NK-92 treated with Interleukin-12 subunit alpha and Interleukin-12 subunit beta, amount 100 ng/mL, for 24 hours (cell line): ENCODE results near the gene ZNF300.
"Not testable (repeated sequence)": the region's sequence is repeated elsewhere in the genome, so short reads cannot be mapped to it uniquely, and the experiment has no call there.

Experiments used
- DNase-seq: peaks from one replicate; lab custom pipeline; 2025; lab: John Stamatoyannopoulos, UW

The ZNF300 gene

DNA sequence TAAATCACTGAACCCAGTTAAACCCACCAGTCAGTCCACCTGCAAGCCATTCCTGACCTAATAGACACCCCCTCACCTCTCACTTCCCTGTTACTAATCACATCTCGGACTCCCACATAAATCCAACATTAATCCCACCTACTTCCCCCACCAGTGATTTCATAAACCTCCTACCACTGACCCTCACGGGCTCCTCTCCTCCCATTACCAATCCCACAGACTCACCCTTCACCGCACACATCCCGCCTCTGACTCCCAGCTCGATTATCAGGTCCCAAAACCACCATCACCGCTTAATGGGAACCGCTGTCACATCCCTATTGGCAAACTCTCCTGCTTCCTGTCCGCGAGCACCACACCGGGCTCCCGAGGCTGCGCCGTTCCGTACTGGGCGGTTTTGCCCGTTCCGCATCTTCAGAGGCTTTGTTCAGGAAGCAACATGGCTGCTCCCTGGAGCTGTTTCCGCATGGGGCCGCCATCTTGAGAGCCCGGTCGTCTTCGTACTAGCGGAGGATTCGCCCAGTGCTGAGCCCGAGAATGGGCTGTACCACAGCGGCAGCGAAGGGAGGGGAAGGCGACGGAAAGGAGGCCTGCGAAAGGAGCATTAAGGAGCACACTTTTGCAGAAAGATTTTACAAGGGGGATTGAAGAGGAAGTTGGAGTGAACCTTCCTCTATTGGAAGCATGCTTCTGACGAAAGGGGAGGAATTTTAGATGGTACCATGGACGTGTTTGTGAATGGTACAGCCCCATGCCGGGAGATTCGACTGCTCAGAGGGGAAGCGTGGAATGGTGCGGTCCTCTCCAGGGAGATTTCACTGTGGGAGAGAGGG, at the start of gene ZNF300:
Gene ZNF300, minus strand, starts transcription at position 502 of the 833 bp plus-strand sequence. CDS start 1,825 bp downstream, outside the sequence.
- DNase-seq, result no peak

DNA sequence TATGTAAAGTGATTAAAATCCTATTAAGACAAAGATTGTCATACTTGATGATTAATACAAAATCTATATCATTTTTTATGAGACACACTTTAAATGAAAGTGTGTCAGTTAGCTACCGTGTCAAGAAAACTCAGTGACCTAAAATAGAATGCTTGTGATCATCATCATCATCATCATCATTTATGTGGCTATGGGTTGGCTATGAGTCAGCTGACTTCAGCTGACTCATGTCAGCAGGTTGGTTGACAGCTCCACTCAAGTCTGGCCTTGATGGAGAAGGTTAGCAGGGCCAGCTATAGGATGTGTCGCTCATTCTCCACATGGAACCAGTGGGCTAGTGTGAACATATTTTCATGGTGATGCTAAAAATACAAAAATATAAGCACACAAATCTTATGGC, 43.8 kb upstream of the ZNF300 start:
- DNase-seq, result no peak

DNA sequence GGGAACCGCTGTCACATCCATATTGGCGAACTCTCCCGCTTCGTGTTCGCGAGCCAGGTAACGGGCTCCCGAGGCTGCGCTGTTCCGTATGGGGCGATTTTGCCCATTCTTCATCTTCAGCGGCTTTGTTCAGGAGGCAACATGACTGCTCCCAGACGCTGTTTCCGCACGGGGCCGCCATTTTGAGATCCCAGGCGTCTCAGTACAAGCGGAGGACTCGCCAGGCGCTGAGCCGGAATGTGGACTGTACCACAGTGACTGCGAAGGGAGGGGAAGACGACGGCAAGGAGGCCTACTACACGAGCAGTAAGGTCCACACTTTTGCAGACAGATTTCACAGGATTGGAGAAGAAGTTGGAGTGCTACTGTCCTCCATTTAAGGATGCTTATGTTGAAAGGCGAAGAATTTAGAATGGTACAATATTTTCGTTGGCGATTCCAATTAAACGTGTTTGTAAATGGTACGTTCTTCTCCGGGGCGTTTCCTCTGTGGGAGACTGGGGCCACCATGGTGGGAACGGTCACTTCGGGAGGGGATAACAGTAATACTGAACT, 41.6 kb upstream of the ZNF300 start:
- no peak for DNase-seq

DNA sequence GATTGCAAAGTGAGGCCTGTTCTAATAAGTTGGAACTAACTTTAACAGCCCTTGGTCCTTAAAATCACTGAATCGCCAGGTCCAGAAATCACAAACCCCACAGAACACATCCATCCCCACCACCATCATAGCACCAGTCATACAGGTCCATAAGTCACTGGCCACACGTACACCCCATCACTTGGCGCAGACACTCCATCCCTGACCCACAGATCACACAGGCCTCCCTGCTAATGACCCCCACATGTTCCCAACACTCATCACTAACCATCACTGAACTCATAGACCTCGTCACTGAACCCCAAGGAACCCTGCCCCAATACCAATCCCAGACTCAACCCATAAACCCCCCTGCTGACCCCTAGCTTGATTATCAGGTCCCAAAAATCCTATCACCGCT, 41.2 kb upstream of the ZNF300 start:
- no peak for DNase-seq

DNA sequence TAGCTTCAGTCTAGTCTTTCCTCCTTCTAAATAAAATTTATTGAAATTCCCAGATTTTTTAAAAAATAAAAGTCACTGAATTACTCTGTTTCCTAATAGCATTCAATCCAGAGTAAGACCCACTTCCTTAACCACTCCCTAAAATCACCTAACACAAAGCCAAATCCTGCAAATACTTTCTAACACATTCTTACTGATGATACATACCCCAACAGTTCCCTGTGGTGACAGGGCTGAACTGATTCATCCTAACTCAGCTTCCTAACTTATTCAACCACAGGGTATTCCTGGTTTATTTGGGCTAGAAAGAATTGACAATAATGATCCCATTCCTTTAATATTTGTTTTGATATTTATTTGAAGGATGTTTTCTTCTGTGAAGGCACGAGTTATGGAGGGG, 40.7 kb upstream of the ZNF300 start:
- DNase-seq, result no peak

DNA sequence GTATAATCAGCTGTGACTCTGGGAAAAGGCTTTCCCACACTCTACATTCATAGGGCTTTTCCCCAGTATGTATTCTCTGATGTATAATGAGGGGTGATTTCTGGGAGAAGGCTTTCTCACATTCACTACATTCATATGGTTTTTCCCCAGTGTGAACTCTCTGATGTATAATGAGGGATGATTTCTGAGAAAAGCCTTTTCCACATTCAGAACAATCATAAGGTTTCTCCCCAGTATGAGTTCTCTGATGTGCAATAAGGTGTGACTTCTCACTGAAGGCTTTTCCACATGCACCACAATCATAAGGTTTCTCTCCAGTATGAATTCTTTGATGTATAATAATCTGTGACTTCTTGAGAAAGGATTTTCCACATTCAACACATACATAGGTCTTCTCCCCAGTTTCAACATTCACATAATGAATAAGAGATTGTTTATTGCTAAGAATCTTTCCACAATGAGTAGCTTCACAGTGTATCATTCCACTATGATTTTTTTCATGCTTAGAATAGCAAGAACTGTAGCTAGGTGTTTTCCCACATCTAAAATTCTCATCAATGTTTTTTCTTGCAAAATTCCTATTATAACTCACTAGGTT, 26.7 kb upstream of the ZNF300 start:
- DNase-seq, result no peak

DNA sequence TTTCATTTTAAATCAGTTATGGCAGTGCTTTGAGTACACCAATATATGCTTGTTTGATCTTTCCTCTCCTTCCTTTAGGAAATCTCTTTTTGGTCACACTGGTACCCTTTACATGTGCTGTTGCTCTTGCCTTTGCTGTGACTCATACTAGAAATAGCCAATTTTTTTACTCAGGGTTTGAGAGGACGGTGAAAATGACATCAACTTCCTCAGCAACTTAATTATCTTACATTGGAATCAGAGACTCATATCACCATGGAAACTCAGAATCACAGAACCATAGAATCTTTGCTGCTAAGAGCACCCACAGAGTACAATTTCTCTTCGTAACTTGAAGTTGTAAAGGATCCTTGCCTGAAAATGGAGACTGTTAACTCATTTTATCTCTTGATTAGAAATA, 13.8 kb upstream of the ZNF300 start:
- DNase-seq, result no peak

DNA sequence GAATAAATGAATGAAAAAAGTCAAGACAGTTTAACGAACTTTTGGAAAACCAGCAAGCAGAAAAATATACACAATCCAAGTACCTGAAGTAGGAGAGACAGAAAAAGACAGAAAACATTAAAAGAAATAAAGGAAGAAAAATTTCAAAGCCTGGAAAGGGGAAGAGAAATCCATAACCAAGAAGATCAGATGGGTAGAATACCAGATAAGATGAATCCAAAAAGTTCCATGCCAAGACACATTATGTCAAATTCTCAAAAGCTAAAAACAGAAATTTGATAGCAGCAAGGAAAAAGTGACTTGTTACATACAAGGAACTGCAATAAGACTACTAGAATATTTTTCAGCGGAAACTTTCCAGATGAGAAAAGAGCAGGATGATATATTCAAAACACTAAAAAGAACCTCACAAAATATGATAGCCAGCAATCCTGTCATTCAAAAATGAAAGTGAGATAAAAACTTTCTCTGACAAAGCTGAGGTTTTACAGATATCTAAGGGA, 7.6 kb upstream of the ZNF300 start:
- no peak for DNase-seq

DNA sequence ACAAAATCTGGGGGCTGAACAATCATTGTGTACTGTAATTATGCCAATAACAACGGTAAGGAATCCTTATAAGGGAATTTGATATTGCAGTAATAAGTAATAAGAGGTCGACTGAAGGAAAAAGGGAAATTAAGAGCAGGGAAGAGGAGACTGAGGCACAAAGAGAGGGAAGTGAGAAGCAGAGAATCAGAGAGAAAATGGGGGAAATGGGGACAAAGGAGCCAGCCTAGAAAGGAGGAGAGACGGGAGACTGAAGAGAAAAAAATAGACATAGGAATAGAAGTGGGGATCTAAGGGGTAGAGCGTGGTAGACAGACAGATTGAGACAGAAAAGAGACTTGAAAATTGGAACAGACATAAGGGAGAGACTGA, 518 bp upstream of the ZNF300 start:
- DNase-seq, result no peak

DNA sequence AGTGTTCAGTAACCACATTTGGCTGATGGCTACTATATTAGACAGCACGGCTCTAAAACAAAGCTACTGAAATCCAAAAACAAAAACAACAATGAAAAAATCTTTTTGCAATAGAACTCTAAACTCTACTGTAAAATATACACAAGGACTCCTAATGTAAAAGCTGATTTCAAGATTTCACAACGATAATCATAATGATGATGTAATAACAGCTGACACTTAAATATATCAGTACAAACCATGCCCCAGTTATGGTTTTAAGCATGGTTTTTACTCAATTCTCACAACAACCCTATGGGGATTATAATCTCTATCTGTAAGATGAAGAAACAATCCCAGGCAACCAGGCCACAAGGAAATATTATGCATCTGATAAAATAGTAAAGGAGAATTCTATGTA, 3.3 kb downstream of the ZNF300 start:
- no peak for DNase-seq

DNA sequence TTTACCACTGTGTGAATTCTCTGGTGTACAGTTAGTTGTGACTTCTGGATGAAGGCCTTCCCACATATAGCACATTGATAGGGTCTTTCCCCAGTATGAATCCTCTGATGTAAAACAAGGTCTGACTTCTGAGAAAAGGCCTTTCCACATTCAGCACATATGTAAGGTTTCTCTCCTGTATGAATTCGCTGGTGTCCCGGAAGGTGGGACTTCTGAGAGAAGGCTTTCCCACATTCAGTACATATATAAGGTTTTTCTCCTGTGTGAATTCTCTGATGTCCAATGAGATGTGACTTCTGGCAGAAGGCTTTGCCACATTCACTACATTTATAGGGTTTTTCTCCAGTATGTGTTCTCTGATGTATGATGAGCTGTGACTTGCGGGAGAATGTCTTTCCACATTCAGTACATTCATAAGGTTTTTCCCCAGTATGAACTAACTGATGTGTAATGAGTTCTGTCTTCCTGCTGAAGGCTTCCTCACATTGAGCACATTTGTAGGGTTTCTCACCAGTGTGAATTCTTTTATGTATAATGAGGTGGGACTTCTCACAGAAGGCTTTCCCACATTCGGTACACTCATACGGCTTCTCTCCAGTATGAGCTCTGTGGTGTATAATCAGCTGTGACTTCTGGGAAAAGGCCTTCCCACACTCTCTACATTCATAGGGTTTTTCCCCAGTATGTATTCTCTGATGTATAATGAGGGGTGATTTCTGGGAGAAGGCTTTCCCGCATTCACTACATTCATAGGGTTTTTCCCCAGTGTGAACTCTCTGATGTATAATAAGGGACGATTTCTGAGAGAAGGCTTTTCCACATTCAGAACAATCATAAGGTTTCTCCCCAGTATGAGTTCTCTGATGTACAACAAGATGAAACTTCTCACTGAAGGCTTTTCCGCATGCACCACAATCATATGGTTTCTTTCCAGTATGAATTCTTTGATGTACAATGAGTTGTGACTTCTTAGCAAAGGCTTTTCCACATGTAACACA, 9.1 kb downstream of the ZNF300 start:
- DNase-seq, result no peak

DNA sequence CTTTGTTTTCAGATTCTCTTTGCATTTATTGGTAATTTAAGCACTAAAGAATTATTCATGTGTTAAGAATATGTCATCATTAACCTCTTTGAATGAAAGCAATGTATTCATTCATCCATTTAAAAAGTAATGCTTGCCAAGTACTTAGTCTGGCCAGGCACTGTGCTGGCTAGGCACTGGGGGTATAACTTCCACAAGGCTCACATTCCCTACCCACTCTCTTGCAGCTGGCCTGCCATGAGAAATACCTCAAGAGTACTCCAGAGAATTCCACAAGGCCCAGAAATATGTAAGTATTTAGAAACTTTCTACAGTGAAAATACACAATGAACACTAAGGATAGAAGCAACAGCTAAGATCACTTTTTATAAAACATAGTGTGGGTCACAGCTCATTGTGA, 25.4 kb downstream of the ZNF300 start:
- DNase-seq, result no peak

DNA sequence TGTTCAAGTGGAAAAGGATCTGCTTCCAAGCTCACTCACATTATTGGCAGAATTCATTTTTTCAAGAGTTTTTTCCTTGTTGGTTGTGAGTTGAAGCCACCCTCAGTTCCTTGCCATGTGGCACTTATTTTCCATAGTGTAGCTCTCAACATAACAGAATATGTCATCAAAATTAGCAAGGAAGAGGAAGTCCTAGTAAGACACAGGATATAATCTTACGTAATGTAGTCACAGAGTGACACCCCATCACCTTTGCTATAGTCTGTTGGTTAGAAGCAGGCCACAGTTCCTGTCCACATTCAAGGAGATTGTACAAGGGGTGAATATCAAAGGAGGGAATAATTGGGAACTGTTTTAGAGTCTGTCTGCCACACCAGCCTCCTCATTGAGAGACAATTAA, 42.7 kb downstream of the ZNF300 start:
- DNase-seq, result no peak

DNA sequence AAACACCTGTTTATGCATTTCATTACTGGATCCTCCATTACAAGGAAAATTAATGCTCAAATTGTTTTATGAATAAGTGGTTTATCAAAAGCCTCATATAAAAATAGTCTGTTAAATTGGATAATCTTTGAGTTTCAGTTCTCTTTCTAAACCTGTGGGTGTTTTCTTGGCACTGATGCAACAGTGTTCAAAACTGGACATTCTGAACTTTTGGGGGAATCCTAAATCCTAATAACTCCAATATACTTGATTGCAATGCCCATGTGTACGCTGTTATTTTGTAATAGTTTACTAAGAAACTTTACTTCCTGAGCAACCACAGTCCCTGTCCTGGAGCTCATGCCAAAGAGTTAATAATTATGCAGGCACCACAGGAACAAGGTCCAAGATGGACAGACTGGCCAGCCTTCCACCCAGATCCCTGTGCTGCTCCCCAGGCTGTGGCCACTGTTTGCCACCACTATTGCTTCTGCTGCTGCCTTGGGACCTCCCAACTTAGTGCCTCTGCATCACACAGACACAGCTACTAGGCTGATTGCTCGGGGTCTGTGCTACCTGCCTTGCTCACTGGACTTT, 44.4 kb downstream of the ZNF300 start:
- DNase-seq, result no peak

DNA sequence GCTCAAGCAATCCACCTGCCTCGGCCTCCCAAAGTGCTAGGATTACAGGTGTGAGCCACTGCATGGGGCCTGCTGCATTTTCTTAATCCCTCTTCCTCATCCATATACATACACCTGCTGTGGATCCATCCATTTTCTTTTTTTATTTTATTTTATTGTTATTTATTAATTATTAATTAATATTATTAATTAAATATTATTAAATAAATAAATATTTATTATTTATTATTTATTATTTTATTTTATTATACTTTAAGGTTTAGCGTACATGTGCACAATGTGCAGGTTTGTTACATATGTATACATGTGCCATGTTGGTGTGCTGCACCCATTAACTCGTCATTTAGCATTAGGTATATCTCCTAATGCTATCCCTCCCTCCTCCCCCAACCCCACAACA, 48.1 kb downstream of the ZNF300 start:
- not testable (repeated sequence) for DNase-seq

DNA sequence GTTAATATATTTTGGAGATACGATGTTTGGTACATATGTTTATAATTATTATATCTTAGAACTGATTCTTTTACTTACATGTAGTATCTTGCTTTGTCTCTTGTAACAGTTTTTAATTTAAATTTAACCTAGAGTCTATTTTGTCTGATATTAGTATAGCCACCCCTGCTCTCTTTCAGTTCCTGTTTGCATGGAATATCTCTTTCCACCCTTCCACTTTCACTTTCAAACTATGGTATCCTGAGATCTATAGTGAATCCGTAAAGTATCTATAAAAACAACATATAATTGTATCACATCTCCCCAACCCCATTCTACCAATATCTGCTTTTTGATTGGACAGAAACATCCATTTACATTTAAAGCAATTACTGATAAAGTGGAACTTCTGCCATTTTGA, 51.2 kb downstream of the ZNF300 start:
- DNase-seq, result no peak

DNA sequence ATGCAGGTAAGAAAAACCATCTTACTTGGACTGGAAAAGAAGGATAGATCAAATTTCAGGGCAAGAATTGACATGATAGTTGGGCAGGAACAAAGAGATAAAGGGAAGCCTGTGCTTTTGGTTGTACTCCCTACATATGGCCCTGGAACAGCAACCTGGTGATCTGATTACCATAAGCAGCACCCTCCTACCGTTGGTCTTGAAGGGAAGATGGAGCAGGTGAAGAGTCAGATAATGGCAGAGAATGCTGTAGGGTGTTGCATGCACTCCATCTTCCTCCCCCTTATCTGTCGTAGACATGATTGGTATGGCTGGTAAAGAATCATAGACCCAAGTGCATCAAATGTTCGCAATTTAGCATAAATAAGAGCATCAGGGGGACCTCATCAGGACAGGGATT, 53.7 kb downstream of the ZNF300 start:
- DNase-seq, result no peak

DNA sequence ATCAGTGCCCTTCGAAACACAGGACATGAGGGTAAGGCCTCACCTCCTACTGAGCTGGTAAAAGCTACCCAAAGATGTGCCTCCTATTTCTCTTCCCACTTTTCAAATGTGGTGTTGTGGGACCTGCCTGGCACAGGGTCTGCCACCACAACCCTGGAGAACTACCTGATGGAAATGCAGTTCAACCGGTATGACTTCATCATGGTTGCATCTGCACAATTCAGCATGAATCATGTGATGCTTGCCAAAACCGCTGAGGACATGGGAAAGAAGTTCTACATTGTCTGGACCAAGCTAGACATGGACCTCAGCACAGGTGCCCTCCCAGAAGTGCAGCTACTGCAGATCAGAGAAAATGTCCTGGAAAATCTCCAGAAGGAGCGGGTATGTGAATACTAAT, 56.5 kb downstream of the ZNF300 start:
- no peak for DNase-seq

DNA sequence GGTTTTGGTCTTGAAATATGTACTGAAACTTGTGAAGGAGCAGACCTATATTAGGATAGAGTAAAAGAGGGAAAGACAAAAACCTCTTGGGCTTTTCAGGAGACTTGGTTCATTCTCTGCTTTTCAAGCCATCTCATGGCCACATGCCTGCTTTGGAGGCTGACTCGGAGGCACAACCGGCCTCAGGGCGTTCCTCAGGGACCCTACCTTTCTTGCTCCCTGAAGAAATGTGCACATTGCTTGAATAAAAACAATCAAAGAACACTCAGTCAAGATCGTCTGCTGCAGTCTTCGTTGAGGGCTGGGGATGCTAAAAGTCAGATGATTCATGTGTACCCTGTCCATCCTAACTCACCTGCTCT, 57.5 kb downstream of the ZNF300 start:
- no peak for DNase-seq

DNA sequence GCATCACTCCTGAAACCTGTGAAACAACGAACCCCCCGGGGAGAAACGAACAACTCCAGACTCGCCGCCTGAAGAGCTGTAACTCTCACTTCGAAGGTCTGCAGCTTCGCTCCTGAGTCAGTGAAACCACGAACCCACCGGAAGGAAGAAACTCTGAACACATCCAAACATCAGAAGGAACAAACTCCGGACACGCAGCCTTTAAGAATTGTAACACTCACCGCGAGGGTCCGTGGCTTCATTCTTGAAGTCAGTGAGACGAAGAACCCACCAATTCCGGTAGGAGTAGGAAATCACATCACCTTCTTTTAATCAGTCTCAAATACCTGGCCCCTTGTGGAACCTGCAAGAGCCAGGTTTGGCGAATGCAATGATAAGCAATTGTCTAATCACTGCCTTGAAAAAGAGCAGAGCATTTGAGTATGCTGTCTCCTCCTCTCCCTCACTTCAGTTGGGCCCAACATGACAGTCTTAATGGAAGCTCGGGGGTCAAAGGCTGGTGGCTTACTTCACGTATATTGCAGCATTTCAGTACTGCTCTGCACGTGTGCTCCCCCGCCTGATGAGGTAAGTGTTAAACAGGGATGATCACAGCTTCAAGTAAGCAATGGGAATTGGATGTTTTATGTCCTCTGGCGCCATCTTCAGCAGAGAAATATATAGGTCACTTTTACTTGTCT, 58.0 kb downstream of the ZNF300 start:
- DNase-seq, result peak; percentile 44

DNA sequence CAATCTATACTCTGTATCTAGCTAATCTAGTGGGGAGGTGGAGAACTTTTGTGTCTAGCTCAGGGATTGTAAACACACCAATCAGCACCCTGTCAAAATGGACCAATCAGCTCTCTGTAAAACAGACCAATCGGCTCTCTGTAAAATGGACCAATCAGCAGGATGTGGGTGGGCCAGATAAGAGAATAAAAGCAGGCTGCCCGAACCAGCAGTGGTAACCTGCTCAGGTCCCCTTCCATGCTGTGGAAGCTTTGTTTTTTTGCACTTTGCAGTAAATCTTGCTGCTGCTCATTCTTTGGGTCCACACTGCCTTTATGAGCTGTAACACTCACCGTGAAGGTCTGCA, 58.5 kb downstream of the ZNF300 start, which contains the start of gene IRGM:
Gene IRGM, plus strand, starts transcription at position 214 of the 346 bp plus-strand sequence. CDS start 1,603 bp downstream, outside the sequence.
- not testable (repeated sequence) for DNase-seq
